ENCODE results near the gene MUC21. TPM values are rescaled to one million over a fixed set of nuclear protein-coding genes. Genes with fewer than 3 reads are reported as not detected.
"Not testable (repeated sequence)": the region's sequence is repeated elsewhere in the genome, so short reads cannot be mapped to it uniquely, and the experiment has no call there.

The MUC21 gene
- total RNA-seq, 1 experiment from 2014 or later, result not detected

DNA sequence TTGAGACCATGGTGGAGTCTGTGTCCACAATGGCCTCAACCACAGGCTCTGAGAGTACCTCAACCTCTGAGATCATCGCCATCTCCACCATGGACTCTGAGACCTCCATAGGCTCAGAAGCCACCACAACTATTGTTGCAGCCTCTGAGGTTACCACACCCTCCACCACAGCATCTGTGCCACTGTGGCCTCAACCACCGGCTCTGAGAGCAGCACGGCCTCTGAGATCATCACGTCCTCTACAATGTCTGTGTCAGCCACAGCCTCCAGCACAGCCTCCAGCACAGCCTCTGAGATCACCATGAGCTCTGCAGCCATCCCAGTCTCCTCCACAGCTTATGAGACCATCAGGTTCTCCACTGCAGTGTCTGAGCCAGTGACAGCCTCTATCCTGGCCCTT, 19.4 kb upstream of the MUC21 start:
- peaks cover 10% of the 10 kb centered on the region for H3K4me1 ChIP-seq (ENCODE audit: insufficient read depth, low read length, poor library complexity, severe bottlenecking)
- intact Hi-C loops (cut with micrococcal nuclease; ENCODE audit: unreplicated experiment), result no loop called here
- no peak overlapping the region for H3K27ac ChIP-seq (ENCODE audit: low read depth, low read length, poor library complexity, severe bottlenecking)
- BruUV-seq (replicated peaks), result no TSS peak
- DNase-seq (ENCODE audit: low spot score), result no peak
- H3K36me3 ChIP-seq (ENCODE audit: insufficient read depth, low read length, poor library complexity, severe bottlenecking), result no peaks in the 10 kb centered on the region
- no peaks in the 10 kb centered on the region for H3K9me3 ChIP-seq (ENCODE audit: low read depth, low read length, poor library complexity, severe bottlenecking)
- POLR2A ChIA-PET (ENCODE audit: low non-redundant PET), result no interaction called here
- CTCF ChIA-PET, result no interaction called here
- TF ChIP-seq CTCF (conservative IDR thresholded peaks at IDR 0.05; ENCODE audit: low read depth, low read length) (no peak), EZH2 (IDR thresholded peaks at IDR 0.05; ENCODE audit: borderline replicate concordance, low read depth, low read length, poor library complexity, severe bottlenecking) (no peak)
- no peak overlapping the region for H3K4me3 ChIP-seq (ENCODE audit: low read depth, low read length, poor library complexity, severe bottlenecking)
- H3K27me3 ChIP-seq (replicated peaks; ENCODE audit: insufficient read depth, low read depth, low read length, poor library complexity), result no peaks in the 10 kb centered on the region

DNA sequence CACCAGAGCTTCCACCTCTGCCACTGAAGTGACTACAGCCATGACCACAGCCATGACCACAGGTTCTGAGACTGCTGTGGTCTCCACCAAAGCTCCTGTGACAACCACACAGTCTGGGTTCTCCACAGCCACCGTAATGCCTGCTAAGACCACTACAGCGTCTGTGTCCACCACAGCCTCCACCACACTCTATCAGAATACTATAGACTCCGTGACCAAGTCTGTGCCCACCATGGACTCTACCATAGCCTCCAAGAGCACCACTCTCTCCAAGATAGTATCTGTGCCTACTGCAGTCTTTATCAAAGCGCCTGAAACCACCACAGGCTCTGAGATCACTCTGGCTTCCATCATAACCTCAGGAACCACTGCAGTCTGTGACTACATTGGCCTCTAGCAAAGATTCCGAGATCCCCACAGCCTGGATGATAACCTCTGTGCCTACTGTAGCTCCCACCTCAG, 18.3 kb upstream of the MUC21 start:
- no peak for DNase-seq (ENCODE audit: low spot score)
- TF ChIP-seq EZH2 (IDR thresholded peaks at IDR 0.05; ENCODE audit: borderline replicate concordance, low read depth, low read length, poor library complexity, severe bottlenecking) (no peak), CTCF (conservative IDR thresholded peaks at IDR 0.05; ENCODE audit: low read depth, low read length) (no peak)
- no TSS peak for BruUV-seq (replicated peaks)
- Histone ChIP-seq H3K4me1 (ENCODE audit: insufficient read depth, low read length, poor library complexity, severe bottlenecking) (peaks cover 10% of the 10 kb centered on the region), H3K27me3 (replicated peaks; ENCODE audit: insufficient read depth, low read depth, low read length, poor library complexity) (no peaks in the 10 kb centered on the region), H3K36me3 (ENCODE audit: insufficient read depth, low read length, poor library complexity, severe bottlenecking) (no peaks in the 10 kb centered on the region), H3K27ac (ENCODE audit: low read depth, low read length, poor library complexity, severe bottlenecking) (no peak overlapping the region), H3K9me3 (ENCODE audit: low read depth, low read length, poor library complexity, severe bottlenecking) (no peaks in the 10 kb centered on the region), H3K4me3 (ENCODE audit: low read depth, low read length, poor library complexity, severe bottlenecking) (no peak overlapping the region)
- intact Hi-C loops (cut with micrococcal nuclease; ENCODE audit: unreplicated experiment), result no loop called here
- ChIA-PET POLR2A (ENCODE audit: low non-redundant PET) (no interaction called here), CTCF (no interaction called here)

DNA sequence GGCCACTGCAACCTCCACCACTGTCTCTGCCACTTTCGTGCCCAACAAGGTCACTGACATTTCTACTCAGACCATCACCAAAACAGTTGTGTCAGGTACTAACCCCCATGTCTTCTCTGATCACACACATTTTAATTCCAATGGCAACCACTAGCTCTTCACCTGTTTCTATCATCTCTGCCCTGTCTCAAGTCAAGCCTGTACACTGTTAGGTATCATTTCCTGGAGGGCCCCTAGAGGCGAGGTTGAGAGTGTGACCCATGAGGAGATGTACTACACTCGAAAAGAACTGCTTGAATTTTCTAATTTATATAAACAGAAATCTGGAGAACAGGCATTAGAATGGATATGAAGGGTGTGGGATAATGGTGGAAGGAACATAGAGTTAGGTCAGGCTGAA, 17.4 kb upstream of the MUC21 start:
- H3K9me3 ChIP-seq (ENCODE audit: low read depth, low read length, poor library complexity, severe bottlenecking), result no peaks in the 10 kb centered on the region
- no peak overlapping the region for H3K27ac ChIP-seq (ENCODE audit: low read depth, low read length, poor library complexity, severe bottlenecking)
- H3K27me3 ChIP-seq (replicated peaks; ENCODE audit: insufficient read depth, low read depth, low read length, poor library complexity), result no peaks in the 10 kb centered on the region
- H3K4me1 ChIP-seq (ENCODE audit: insufficient read depth, low read length, poor library complexity, severe bottlenecking), result peaks cover 7% of the 10 kb centered on the region
- H3K36me3 ChIP-seq (ENCODE audit: insufficient read depth, low read length, poor library complexity, severe bottlenecking), result no peaks in the 10 kb centered on the region
- BruUV-seq (replicated peaks), result no TSS peak
- ChIA-PET POLR2A (ENCODE audit: low non-redundant PET) (no interaction called here), CTCF (no interaction called here)
- intact Hi-C loops (cut with micrococcal nuclease; ENCODE audit: unreplicated experiment), result no loop called here
- TF ChIP-seq CTCF (conservative IDR thresholded peaks at IDR 0.05; ENCODE audit: low read depth, low read length) (no peak), EZH2 (IDR thresholded peaks at IDR 0.05; ENCODE audit: borderline replicate concordance, low read depth, low read length, poor library complexity, severe bottlenecking) (no peak)
- no peak for DNase-seq (ENCODE audit: low spot score)
- no peak overlapping the region for H3K4me3 ChIP-seq (ENCODE audit: low read depth, low read length, poor library complexity, severe bottlenecking)

- H3K27me3 ChIP-seq (replicated peaks; ENCODE audit: insufficient read depth, low read depth, low read length, poor library complexity); BruUV-seq (replicated peaks); H3K36me3 ChIP-seq (ENCODE audit: insufficient read depth, low read length, poor library complexity, severe bottlenecking); H3K4me1 ChIP-seq (ENCODE audit: insufficient read depth, low read length, poor library complexity, severe bottlenecking); DNase-seq (ENCODE audit: low spot score); intact Hi-C loops (cut with micrococcal nuclease; ENCODE audit: unreplicated experiment); H3K4me3 ChIP-seq (ENCODE audit: low read depth, low read length, poor library complexity, severe bottlenecking); H3K27ac ChIP-seq (ENCODE audit: low read depth, low read length, poor library complexity, severe bottlenecking); CTCF ChIA-PET; H3K9me3 ChIP-seq (ENCODE audit: low read depth, low read length, poor library complexity, severe bottlenecking); POLR2A ChIA-PET (ENCODE audit: low non-redundant PET): not testable (repeated sequence)
These were observed 14.3 kb upstream of the MUC21 start for GRCh38 chr6:30969171-30969570.

Measured in A673 (cell line).